ENCODE measurements around the gene TRIM40. TPM values are rescaled to one million over a fixed set of nuclear protein-coding genes. Genes with fewer than 3 reads are reported as not detected.
"Not testable (repeated sequence)": the region's sequence is repeated elsewhere in the genome, so short reads cannot be mapped to it uniquely, and the experiment has no call there.

The TRIM40 gene
- total and polyA plus RNA-seq, 5 experiments from 2014 or later = not detected

GRCh38 chr6:30118691-30119090 lies 17.2 kb upstream of the TRIM40 start:
- DNase-seq, H3K9me3 Mint-ChIP-seq, H3K36me3 Mint-ChIP-seq, H3K4me1 Mint-ChIP-seq, H3K4me3 Mint-ChIP-seq, H3K27ac Mint-ChIP-seq, POLR2A ChIA-PET, ATAC-seq: not testable (repeated sequence)
- H3K27me3 Mint-ChIP-seq = peaks cover 9 to 66% (median 27%) of the 10 kb centered on the region in 5 donors

- Mint-ChIP-seq H3K9me3 (no peaks in the 10 kb centered on the region), H3K27ac (no peak overlapping the region)
Observed at GRCh38 chr6:30121446-30122366, 14.2 kb upstream of the TRIM40 start.

GRCh38 chr6:30122515-30122914 lies 13.4 kb upstream of the TRIM40 start:
- Mint-ChIP-seq H3K27ac (no peak overlapping the region), H3K27me3 (peaks cover 11 to 76% (median 32%) of the 10 kb centered on the region in 5 donors)
- POLR2A ChIA-PET = no interaction called here

More at GRCh38 chr6:30121446-30122366, 14.2 kb upstream of the TRIM40 start:
- DNase-seq (no peak), ATAC-seq (no peak)
- peaks cover 12 to 74% (median 25%) of the 10 kb centered on the region in 5 donors for H3K27me3 Mint-ChIP-seq
- no peaks in the 10 kb centered on the region for H3K4me1 Mint-ChIP-seq
- H3K4me3 Mint-ChIP-seq = no peak overlapping the region
- no peaks in the 10 kb centered on the region for H3K36me3 Mint-ChIP-seq
- POLR2A ChIA-PET = no interaction called here

GRCh38 chr6:30127238-30128093 lies 8.5 kb upstream of the TRIM40 start:
- ATAC-seq (no peak), DNase-seq (no peak)
- H3K27ac Mint-ChIP-seq = no peak overlapping the region
- POLR2A ChIA-PET = interaction anchor here (0.6 kb wide), 1 partner anchor 706 kb away, joined by 3 read pairs; no protein-coding TSS in a partner anchor
- peaks cover 26 to 88% (median 57%) of the 10 kb centered on the region in 5 donors for H3K27me3 Mint-ChIP-seq
- H3K4me3 Mint-ChIP-seq = peak overlapping the region in 3 of 10 donors; percentile 5 to 12 (median 7)
- H3K9me3 Mint-ChIP-seq = no peaks in the 10 kb centered on the region
- peaks cover 6 to 14% (median 8%) of the 10 kb centered on the region in 4 donors for H3K4me1 Mint-ChIP-seq
- no peaks in the 10 kb centered on the region for H3K36me3 Mint-ChIP-seq

More at GRCh38 chr6:30122515-30122914, 13.4 kb upstream of the TRIM40 start:
- Mint-ChIP-seq H3K4me1 (peaks cover 0 to 4% (median 1%) of the 10 kb centered on the region in 4 donors), H3K9me3 (no peaks in the 10 kb centered on the region), H3K36me3 (no peaks in the 10 kb centered on the region), H3K4me3 (no peak overlapping the region)
- no peak for ATAC-seq
- DNase-seq = no peak

- Mint-ChIP-seq H3K36me3 (peaks cover 0 to 1% (median 0%) of the 10 kb centered on the region in 3 donors), H3K4me3 (no peak overlapping the region), H3K4me1 (peaks cover 6 to 14% (median 8%) of the 10 kb centered on the region in 4 donors), H3K27ac (no peak overlapping the region), H3K9me3 (no peaks in the 10 kb centered on the region), H3K27me3 (peaks cover 31 to 81% (median 66%) of the 10 kb centered on the region in 5 donors)
- ATAC-seq (no peak), DNase-seq (no peak)
- POLR2A ChIA-PET = interaction anchor here (2.8 kb wide), 1 partner anchor 27 kb away, joined by 18 read pairs; no protein-coding TSS in a partner anchor
Observed at GRCh38 chr6:30129265-30130178, 6.4 kb upstream of the TRIM40 start.

GRCh38 chr6:30130179-30130679 lies 5.7 kb upstream of the TRIM40 start:
- POLR2A ChIA-PET = interaction anchor here (2.8 kb wide), 1 partner anchor 28 kb away, joined by 18 read pairs; no protein-coding TSS in a partner anchor
- Mint-ChIP-seq H3K27me3 (peaks cover 28 to 78% (median 68%) of the 10 kb centered on the region in 5 donors), H3K4me1 (peaks cover 6 to 14% (median 8%) of the 10 kb centered on the region in 4 donors), H3K27ac (no peak overlapping the region), H3K9me3 (no peaks in the 10 kb centered on the region), H3K36me3 (peaks cover 0 to 1% (median 0%) of the 10 kb centered on the region in 3 donors), H3K4me3 (no peak overlapping the region)
- ATAC-seq (no peak), DNase-seq (no peak)

- Mint-ChIP-seq H3K4me3 (peak overlapping the region in 5 of 10 donors; percentile 7 to 40 (median 20)), H3K36me3 (peaks cover 0 to 1% (median 0%) of the 10 kb centered on the region in 3 donors), H3K27me3 (peaks cover 25 to 73% (median 68%) of the 10 kb centered on the region in 5 donors), H3K9me3 (no peaks in the 10 kb centered on the region), H3K27ac (no peak overlapping the region), H3K4me1 (peaks cover 6 to 14% (median 8%) of the 10 kb centered on the region in 4 donors)
- POLR2A ChIA-PET = interaction anchor here (2.8 kb wide), 1 partner anchor 29 kb away, joined by 18 read pairs; no protein-coding TSS in a partner anchor
- peak in 9 of 10 donors; percentile 56 to 86 (median 71) for DNase-seq
- ATAC-seq = peak; percentile 95 to 98
Observed at GRCh38 chr6:30130887-30131862, 4.8 kb upstream of the TRIM40 start.

GRCh38 chr6:30131947-30132497 lies 3.9 kb upstream of the TRIM40 start:
- peaks cover 0 to 1% (median 0%) of the 10 kb centered on the region in 3 donors for H3K36me3 Mint-ChIP-seq
- H3K27ac Mint-ChIP-seq = no peak overlapping the region
- H3K4me3 Mint-ChIP-seq = no peak overlapping the region
- peaks cover 6 to 14% (median 8%) of the 10 kb centered on the region in 4 donors for H3K4me1 Mint-ChIP-seq
- no peak for ATAC-seq
- no peak for DNase-seq
- POLR2A ChIA-PET = interaction anchor here (2.8 kb wide), 1 partner anchor 30 kb away, joined by 18 read pairs; no protein-coding TSS in a partner anchor
- peaks cover 25 to 67% (median 60%) of the 10 kb centered on the region in 5 donors for H3K27me3 Mint-ChIP-seq
- H3K9me3 Mint-ChIP-seq = no peaks in the 10 kb centered on the region

- H3K36me3 Mint-ChIP-seq = peaks cover 0 to 1% (median 0%) of the 10 kb centered on the region in 3 donors
- peaks cover 22 to 49% (median 29%) of the 10 kb centered on the region in 5 donors for H3K27me3 Mint-ChIP-seq
- no peak overlapping the region for H3K4me3 Mint-ChIP-seq
- H3K9me3 Mint-ChIP-seq = no peaks in the 10 kb centered on the region
- no peak for DNase-seq
- no peak for ATAC-seq
- H3K4me1 Mint-ChIP-seq = peaks cover 5 to 8% (median 6%) of the 10 kb centered on the region in 4 donors
- H3K27ac Mint-ChIP-seq = no peak overlapping the region
- POLR2A ChIA-PET = interaction anchor here (1.8 kb wide), 1 partner anchor 32 kb away, joined by 4 read pairs; no protein-coding TSS in a partner anchor
Observed at GRCh38 chr6:30135147-30135546, 793 bp upstream of the TRIM40 start.

GRCh38 chr6:30136570-30137286 lies 788 bp downstream of the TRIM40 start:
- Mint-ChIP-seq H3K9me3 (no peaks in the 10 kb centered on the region), H3K27ac (no peak overlapping the region), H3K27me3 (peaks cover 19 to 43% (median 27%) of the 10 kb centered on the region in 5 donors), H3K4me1 (no peaks in the 10 kb centered on the region), H3K36me3 (peaks cover 0 to 1% (median 0%) of the 10 kb centered on the region in 3 donors), H3K4me3 (no peak overlapping the region)
- ATAC-seq (no peak), DNase-seq (no peak)
- POLR2A ChIA-PET = interaction anchor here (1.8 kb wide), 1 partner anchor 33 kb away, joined by 4 read pairs; no protein-coding TSS in a partner anchor
